Left renal pelvis (tissue), 4 donors: Measurements from ENCODE around the gene TSR1. TPM values are rescaled to one million over a fixed set of nuclear protein-coding genes. Genes with fewer than 3 reads are reported as not detected.
A peak's percentile ranks its signal among the peaks of the same experiment; 100 is the strongest.

Experiments used
- DNase-seq, 4 donors: peaks; one replicate each; pipeline ENCODE4 v3.0.0-alpha.2; 2013; ENCODE audit warnings: low read depth in 4 of 4, low spot score in 3 of 4
- polyA plus RNA-seq, 4 donors: library from polyadenylated mRNA; unstranded; fragments of 120-200 nt; gene quantifications; one replicate each; pipeline ENCODE4 v1.2.1, GENCODE V29; 2013; ENCODE audit not compliant: insufficient read length in 4 of 4

The TSR1 gene
- polyA plus RNA-seq, 4 donors, result 32.6 to 39.8 (median 34.6) TPM

DNA sequence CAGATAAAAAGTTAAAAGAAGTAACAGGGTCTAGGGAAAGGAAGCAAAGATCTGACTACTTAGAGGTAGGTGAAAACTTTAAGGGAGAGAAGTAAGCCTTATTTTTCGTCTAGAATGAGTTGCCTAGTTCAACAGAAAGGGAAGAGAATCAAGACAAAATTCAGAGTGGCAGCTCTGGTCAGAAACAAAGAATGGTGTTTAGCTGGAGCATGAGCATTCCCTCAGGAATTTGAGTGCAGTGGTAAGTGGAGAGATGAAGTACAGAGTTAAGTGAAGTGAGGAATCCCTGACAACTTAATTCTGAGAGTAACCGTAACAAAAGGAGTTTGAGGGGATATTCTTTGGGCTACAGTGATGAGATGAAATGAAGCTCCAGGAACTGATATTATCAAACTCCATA lies 44.2 kb downstream of the TSR1 start:
- no peak for DNase-seq

- DNase-seq, result no peak
Observed at GRCh38 chr17:2289878-2290478, 46.3 kb downstream of the TSR1 start.

GRCh38 chr17:2283302-2283701 lies 53.0 kb downstream of the TSR1 start:
- no peak for DNase-seq

GRCh38 chr17:2282297-2282873 lies 53.9 kb downstream of the TSR1 start:
- DNase-seq, result peak; percentile 41 to 55 (median 46)

DNA sequence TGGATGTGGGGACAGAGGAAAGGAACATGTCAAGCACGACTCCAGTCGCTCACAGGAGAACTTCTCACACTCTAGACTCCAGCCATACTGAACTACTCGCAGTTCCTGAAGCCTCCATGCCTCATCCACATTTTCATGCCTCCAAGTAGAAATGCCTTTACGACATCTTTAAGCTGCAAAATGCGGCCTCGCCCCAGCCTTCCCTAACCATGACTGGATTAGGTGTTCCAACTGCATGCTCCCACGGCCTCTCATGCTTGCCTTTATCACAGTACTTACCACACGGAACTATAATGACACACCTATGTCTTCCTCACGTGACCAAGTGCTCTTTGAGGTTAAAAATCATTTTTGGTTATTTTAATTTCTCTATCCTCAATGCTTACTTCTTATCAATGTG lies 56.5 kb downstream of the TSR1 start:
- no peak for DNase-seq

DNA sequence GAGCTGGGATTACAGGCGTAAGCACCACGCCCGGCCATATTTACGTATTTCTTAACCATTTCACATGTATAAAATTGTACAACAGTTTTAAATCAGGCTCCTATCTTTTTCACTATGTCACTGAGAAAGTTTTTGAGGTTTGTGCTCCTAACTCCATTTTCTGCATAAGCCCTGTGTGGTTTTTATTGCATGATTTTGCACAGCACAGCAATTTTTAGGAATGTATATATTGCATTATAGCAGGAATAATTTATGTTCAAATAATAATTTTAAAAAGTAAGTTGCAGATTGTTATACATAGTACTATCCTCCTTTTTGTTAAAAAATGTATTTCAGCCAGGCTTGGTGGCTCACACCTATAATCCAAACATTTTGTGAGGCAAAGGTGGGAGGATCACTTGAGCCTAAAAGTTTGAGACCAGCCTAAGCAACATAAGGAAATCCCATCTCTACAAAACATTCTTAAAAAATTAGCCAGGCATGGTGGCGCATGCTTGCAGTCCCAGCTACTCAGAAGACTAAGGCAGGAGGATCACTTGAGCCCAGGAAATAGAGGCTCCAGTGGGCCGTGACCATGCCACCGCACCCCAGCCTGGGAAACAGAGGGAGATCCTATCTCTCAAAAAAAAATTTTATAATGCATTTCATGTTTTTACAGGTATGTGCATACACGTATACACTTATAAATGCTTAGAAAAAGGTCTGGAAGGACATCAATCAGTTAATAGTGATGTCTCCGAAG lies 58.7 kb downstream of the TSR1 start:
- DNase-seq, result no peak

DNA sequence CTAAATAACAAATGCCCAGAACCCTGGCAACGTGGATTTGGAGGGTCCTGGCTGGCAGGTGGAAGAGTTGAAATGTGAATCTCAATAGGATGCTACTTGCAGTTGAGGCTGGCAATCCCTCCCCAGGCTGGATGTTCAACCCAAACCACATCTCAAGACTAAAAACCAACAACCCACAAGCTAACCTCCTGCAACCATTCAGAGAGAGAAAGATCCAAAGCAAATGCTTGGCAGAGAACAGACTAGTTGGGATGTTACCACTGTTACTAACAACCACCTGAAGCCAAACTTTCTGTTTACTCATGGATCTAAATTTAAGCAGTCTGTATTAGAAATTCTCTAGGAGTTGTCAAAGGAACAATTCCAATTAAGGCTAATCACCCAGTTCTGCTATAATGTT lies 60.5 kb downstream of the TSR1 start:
- DNase-seq, result no peak

DNA sequence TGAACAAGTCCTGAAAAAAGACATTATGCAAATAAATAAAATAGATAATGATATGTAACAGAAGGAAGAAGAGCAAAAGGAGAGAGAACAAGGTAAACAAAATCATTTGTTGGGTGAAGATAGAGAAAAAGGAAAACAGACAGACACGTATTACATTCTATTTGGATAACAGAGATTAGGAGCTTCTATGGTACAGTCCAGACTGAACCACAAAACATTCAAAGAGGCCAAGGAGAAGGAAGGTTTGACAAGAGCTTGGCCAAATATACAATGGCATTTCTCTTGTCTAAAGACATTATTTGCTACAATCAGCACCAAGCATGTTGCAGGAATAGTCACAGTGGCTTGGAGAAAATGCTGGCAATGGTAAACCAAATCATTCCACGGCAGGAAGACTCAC lies 61.8 kb downstream of the TSR1 start:
- DNase-seq, result no peak

Other genes with a start within 250 kb of the TSR1 start
- 10 to 100 TPM; 27.8 to 35.8 (median 30.7) TPM for gene SMG6, start 32.7 kb downstream of the TSR1 start, polyA plus RNA-seq
- 10 to 100 TPM; 22.0 to 25.8 (median 23.2) TPM for gene SRR, start 32.5 kb downstream of the TSR1 start, polyA plus RNA-seq
- 10 to 100 TPM; 47.9 to 92.8 (median 62.0) TPM for gene SGSM2, start 1.0 kb upstream of the TSR1 start, polyA plus RNA-seq
- 10 to 100 TPM; 11.5 to 20.6 (median 15.6) TPM for gene MNT, start 64.6 kb upstream of the TSR1 start, polyA plus RNA-seq
- 10 to 100 TPM; 39.1 to 42.5 (median 40.5) TPM for gene METTL16, start 175.4 kb upstream of the TSR1 start, polyA plus RNA-seq